Mesendoderm (in vitro differentiated cells): Measurements from ENCODE around the gene ZNRF2.

Source experiments
- DNase-seq: peaks from one replicate; pipeline ENCODE4 v3.0.0; 2013
- H2AK5ac ChIP-seq: 2 replicates; pipeline ENCODE4 v1.6.1; 2013; ENCODE audit warnings: low read length, inconsistent platforms
- H2BK120ac ChIP-seq: 2 replicates; pipeline ENCODE4 v1.6.1; 2013; ENCODE audit warnings: low read depth, mild to moderate bottlenecking, low read length, moderate library complexity, mixed read lengths
- H2BK15ac ChIP-seq: replicated peaks from 2 replicates; pipeline ENCODE4 v1.6.1; 2013; ENCODE audit warnings: low read depth, mild to moderate bottlenecking, moderate library complexity
- H2BK5ac ChIP-seq: 2 replicates; pipeline ENCODE4 v1.6.1; 2013; ENCODE audit warnings: low read length, inconsistent platforms
- H3K18ac ChIP-seq: 2 replicates; pipeline ENCODE4 v1.6.1; 2013; ENCODE audit warnings: mild to moderate bottlenecking, low read length, mixed read lengths
- H3K23ac ChIP-seq: one replicate; pipeline ENCODE4 v1.6.1; 2013; ENCODE audit warnings: low read length
- H3K27ac ChIP-seq: 2 replicates; pipeline ENCODE4 v1.5.1; 2013; ENCODE audit warnings: low read depth, mild to moderate bottlenecking, inconsistent platforms, low read length, moderate library complexity
- H3K27me3 ChIP-seq: 2 replicates; pipeline ENCODE4 v1.6.1; 2013; ENCODE audit warnings: low read length, control low read depth, mild to moderate bottlenecking, inconsistent platforms; ENCODE audit not compliant: insufficient read depth, poor library complexity
- H3K36me3 ChIP-seq: 2 replicates; pipeline ENCODE4 v1.6.1; 2013; ENCODE audit warnings: low read length, inconsistent platforms; ENCODE audit not compliant: control insufficient read depth, insufficient read depth
- H3K4ac ChIP-seq: one replicate; pipeline ENCODE4 v1.6.1; 2013; ENCODE audit warnings: low read depth, mild to moderate bottlenecking, low read length, moderate library complexity
- H3K4me1 ChIP-seq: 2 replicates; pipeline ENCODE4 v1.6.1; 2013; ENCODE audit warnings: low read depth, low read length, inconsistent platforms; ENCODE audit not compliant: control insufficient read depth
- H3K4me2 ChIP-seq: 2 replicates; pipeline ENCODE4 v1.6.1; 2013; ENCODE audit warnings: low read length
- H3K4me3 ChIP-seq: 2 replicates; pipeline ENCODE4 v1.5.1; 2013; ENCODE audit warnings: mild to moderate bottlenecking, low read length
- H3K56ac ChIP-seq: one replicate; pipeline ENCODE4 v1.6.1; 2013; ENCODE audit warnings: low read length
- H3K79me1 ChIP-seq: 2 replicates; pipeline ENCODE4 v1.6.1; 2013; ENCODE audit warnings: low read length, inconsistent platforms
- H3K79me2 ChIP-seq: 2 replicates; pipeline ENCODE4 v1.6.1; 2013; ENCODE audit warnings: mild to moderate bottlenecking, low read length; ENCODE audit not compliant: control insufficient read depth, insufficient read depth
- H3K9ac ChIP-seq: 2 replicates; pipeline ENCODE4 v1.6.1; 2013; ENCODE audit warnings: low read length, inconsistent platforms
- H4K5ac ChIP-seq: one replicate; pipeline ENCODE4 v1.6.1; 2013; ENCODE audit warnings: low read length
- H4K8ac ChIP-seq: one replicate; pipeline ENCODE4 v1.6.1; 2013; ENCODE audit warnings: low read depth, mild to moderate bottlenecking, control low read depth, low read length, moderate library complexity
- WGBS: extraction: QIAGEN DNeasy Blood & Tissue Kit; methylation state at CpG from one replicate; pipeline ENCODE4 v1.1.7; 2013; ENCODE audit warnings: low lambda C conversion rate, missing lambda C conversion rate; ENCODE audit not compliant: insufficient coverage; ENCODE audit errors: extremely low coverage; 5-methylcytosine and 5-hydroxymethylcytosine counted together

ZNRF2 gene

GRCh38 chr7:30327813-30328212, 43.4 kb downstream of the ZNRF2 start:
- Histone ChIP-seq H2AK5ac (no peak overlapping the region), H3K56ac (no peak overlapping the region), H3K9ac (no peak overlapping the region), H3K4me1 (no peaks in the 10 kb centered on the region), H3K23ac (no peak overlapping the region), H4K5ac (no peak overlapping the region), H3K4me3 (no peak overlapping the region), H3K27ac (no peak overlapping the region), H3K27me3 (no peaks in the 10 kb centered on the region), H3K36me3 (no peaks in the 10 kb centered on the region), H2BK5ac (no peak overlapping the region), H3K4ac (no peak overlapping the region), H4K8ac (no peak overlapping the region), H2BK120ac (no peak overlapping the region), H3K79me1 (no peaks in the 10 kb centered on the region), H2BK15ac (no peak overlapping the region), H3K79me2 (no peaks in the 10 kb centered on the region), H3K18ac (no peak overlapping the region), H3K4me2 (no peak overlapping the region)
- no peak for DNase-seq
- no CpG with 5 or more reads among the region's 1 CpG for WGBS

- DNase-seq, result no peak
- Histone ChIP-seq H3K18ac (no peak overlapping the region), H3K79me1 (no peaks in the 10 kb centered on the region), H2BK15ac (no peak overlapping the region), H3K27ac (no peak overlapping the region), H3K79me2 (no peaks in the 10 kb centered on the region), H3K4me3 (no peak overlapping the region), H4K5ac (no peak overlapping the region), H3K4me1 (no peaks in the 10 kb centered on the region), H3K27me3 (no peaks in the 10 kb centered on the region), H3K4me2 (no peak overlapping the region), H3K4ac (no peak overlapping the region), H2BK120ac (no peak overlapping the region), H3K23ac (no peak overlapping the region), H2BK5ac (no peak overlapping the region), H3K9ac (no peak overlapping the region), H4K8ac (no peak overlapping the region), H2AK5ac (no peak overlapping the region), H3K36me3 (no peaks in the 10 kb centered on the region), H3K56ac (no peak overlapping the region)
Measured at GRCh38 chr7:30328381-30328780, 44.0 kb downstream of the ZNRF2 start.

GRCh38 chr7:30329716-30330115, 45.3 kb downstream of the ZNRF2 start:
- Histone ChIP-seq H3K79me1 (no peaks in the 10 kb centered on the region), H3K27ac (no peak overlapping the region), H3K27me3 (no peaks in the 10 kb centered on the region), H3K36me3 (no peaks in the 10 kb centered on the region), H3K9ac (no peak overlapping the region), H2BK5ac (no peak overlapping the region), H3K4me2 (no peak overlapping the region), H3K79me2 (no peaks in the 10 kb centered on the region), H2AK5ac (no peak overlapping the region), H4K5ac (no peak overlapping the region), H3K18ac (no peak overlapping the region), H2BK120ac (no peak overlapping the region), H4K8ac (no peak overlapping the region), H2BK15ac (no peak overlapping the region), H3K23ac (no peak overlapping the region), H3K4ac (no peak overlapping the region), H3K4me3 (no peak overlapping the region), H3K56ac (no peak overlapping the region), H3K4me1 (no peaks in the 10 kb centered on the region)
- no peak for DNase-seq
- no CpG with 5 or more reads among the region's 3 CpGs for WGBS

- no peaks in the 10 kb centered on the region for H3K27me3 ChIP-seq
- WGBS, result no CpG with 5 or more reads among the region's 3 CpGs
- H3K4me3 ChIP-seq, result no peak overlapping the region
- no peak overlapping the region for H3K4ac ChIP-seq
- no peak overlapping the region for H3K56ac ChIP-seq
- no peak overlapping the region for H2BK15ac ChIP-seq
- H3K9ac ChIP-seq, result no peak overlapping the region
- no peak overlapping the region for H3K4me2 ChIP-seq
- H3K79me1 ChIP-seq, result no peaks in the 10 kb centered on the region
- H3K23ac ChIP-seq, result no peak overlapping the region
- DNase-seq, result no peak
- H3K4me1 ChIP-seq, result no peaks in the 10 kb centered on the region
- H3K36me3 ChIP-seq, result no peaks in the 10 kb centered on the region
- H3K27ac ChIP-seq, result no peak overlapping the region
- H3K79me2 ChIP-seq, result no peaks in the 10 kb centered on the region
- H2BK5ac ChIP-seq, result no peak overlapping the region
- H2AK5ac ChIP-seq, result no peak overlapping the region
- H4K5ac ChIP-seq, result no peak overlapping the region
- no peak overlapping the region for H3K18ac ChIP-seq
- H2BK120ac ChIP-seq, result no peak overlapping the region
- H4K8ac ChIP-seq, result no peak overlapping the region
Measured at GRCh38 chr7:30330134-30331111, 46.0 kb downstream of the ZNRF2 start.

GRCh38 chr7:30331338-30331737, 46.9 kb downstream of the ZNRF2 start:
- H2BK15ac ChIP-seq, result no peak overlapping the region
- no peak overlapping the region for H3K4me2 ChIP-seq
- H3K9ac ChIP-seq, result no peak overlapping the region
- H3K18ac ChIP-seq, result no peak overlapping the region
- no peak overlapping the region for H3K23ac ChIP-seq
- H2BK5ac ChIP-seq, result no peak overlapping the region
- WGBS, result no CpG with 5 or more reads among the region's 2 CpGs
- no peaks in the 10 kb centered on the region for H3K27me3 ChIP-seq
- H4K5ac ChIP-seq, result no peak overlapping the region
- no peak overlapping the region for H4K8ac ChIP-seq
- DNase-seq, result no peak
- H3K79me2 ChIP-seq, result no peaks in the 10 kb centered on the region
- no peak overlapping the region for H3K4ac ChIP-seq
- no peak overlapping the region for H2AK5ac ChIP-seq
- no peaks in the 10 kb centered on the region for H3K4me1 ChIP-seq
- H3K56ac ChIP-seq, result no peak overlapping the region
- H3K36me3 ChIP-seq, result no peaks in the 10 kb centered on the region
- no peak overlapping the region for H3K4me3 ChIP-seq
- no peak overlapping the region for H2BK120ac ChIP-seq
- no peaks in the 10 kb centered on the region for H3K79me1 ChIP-seq
- H3K27ac ChIP-seq, result no peak overlapping the region

GRCh38 chr7:30332549-30332948, 48.2 kb downstream of the ZNRF2 start:
- DNase-seq, result no peak
- Histone ChIP-seq H3K4ac (no peak overlapping the region), H4K5ac (no peak overlapping the region), H3K27ac (no peak overlapping the region), H3K79me2 (no peaks in the 10 kb centered on the region), H3K18ac (no peak overlapping the region), H3K27me3 (no peaks in the 10 kb centered on the region), H2BK5ac (no peak overlapping the region), H3K36me3 (no peaks in the 10 kb centered on the region), H4K8ac (no peak overlapping the region), H2AK5ac (no peak overlapping the region), H3K9ac (no peak overlapping the region), H2BK120ac (no peak overlapping the region), H3K4me2 (no peak overlapping the region), H3K56ac (no peak overlapping the region), H3K4me3 (no peak overlapping the region), H3K4me1 (no peaks in the 10 kb centered on the region), H3K79me1 (no peaks in the 10 kb centered on the region), H2BK15ac (no peak overlapping the region), H3K23ac (no peak overlapping the region)
- no CpG with 5 or more reads among the region's 2 CpGs for WGBS
